ENCODE results near the gene IL5RA.

IL5RA gene

GRCh38 chr3:3065876-3066275 lies 44.3 kb downstream of the IL5RA start:
- DNase-seq (ENCODE audit: low spot score), result no peak

GRCh38 chr3:3064297-3064696 lies 45.9 kb downstream of the IL5RA start:
- no peak for DNase-seq (ENCODE audit: low spot score)

- DNase-seq (ENCODE audit: low spot score), result no peak
Measured at GRCh38 chr3:3059645-3060044, 50.5 kb downstream of the IL5RA start.

- DNase-seq (ENCODE audit: low spot score), result no peak
Measured at GRCh38 chr3:3053974-3054373, 56.2 kb downstream of the IL5RA start.

- DNase-seq (ENCODE audit: low spot score), result peak; percentile 16
Measured at GRCh38 chr3:3038201-3038991, 71.8 kb downstream of the IL5RA start.

GRCh38 chr3:3037156-3037555 lies 73.0 kb downstream of the IL5RA start:
- no peak for DNase-seq (ENCODE audit: low spot score)

- no peak for DNase-seq (ENCODE audit: low spot score)
Measured at GRCh38 chr3:3031326-3031725, 78.8 kb downstream of the IL5RA start.

- no peak for DNase-seq (ENCODE audit: low spot score)
Measured at GRCh38 chr3:3027976-3028567, 82.1 kb downstream of the IL5RA start.

GRCh38 chr3:3023111-3023745 lies 86.9 kb downstream of the IL5RA start:
- no peak for DNase-seq (ENCODE audit: low spot score)

GRCh38 chr3:3020209-3020608 lies 90.0 kb downstream of the IL5RA start:
- DNase-seq (ENCODE audit: low spot score), result no peak

All from iPS-NIHi11 (cell line).